Superior temporal gyrus (tissue), 1 donor: Measurements from ENCODE around the gene AKAP12.
A peak's percentile ranks its signal among the peaks of the same experiment; 100 is the strongest.

Experiments
- DNase-seq: peaks from one replicate; pipeline ENCODE4 v3.0.0-alpha.2; 2016; ENCODE audit errors: extremely low spot score

Gene AKAP12, protein sequence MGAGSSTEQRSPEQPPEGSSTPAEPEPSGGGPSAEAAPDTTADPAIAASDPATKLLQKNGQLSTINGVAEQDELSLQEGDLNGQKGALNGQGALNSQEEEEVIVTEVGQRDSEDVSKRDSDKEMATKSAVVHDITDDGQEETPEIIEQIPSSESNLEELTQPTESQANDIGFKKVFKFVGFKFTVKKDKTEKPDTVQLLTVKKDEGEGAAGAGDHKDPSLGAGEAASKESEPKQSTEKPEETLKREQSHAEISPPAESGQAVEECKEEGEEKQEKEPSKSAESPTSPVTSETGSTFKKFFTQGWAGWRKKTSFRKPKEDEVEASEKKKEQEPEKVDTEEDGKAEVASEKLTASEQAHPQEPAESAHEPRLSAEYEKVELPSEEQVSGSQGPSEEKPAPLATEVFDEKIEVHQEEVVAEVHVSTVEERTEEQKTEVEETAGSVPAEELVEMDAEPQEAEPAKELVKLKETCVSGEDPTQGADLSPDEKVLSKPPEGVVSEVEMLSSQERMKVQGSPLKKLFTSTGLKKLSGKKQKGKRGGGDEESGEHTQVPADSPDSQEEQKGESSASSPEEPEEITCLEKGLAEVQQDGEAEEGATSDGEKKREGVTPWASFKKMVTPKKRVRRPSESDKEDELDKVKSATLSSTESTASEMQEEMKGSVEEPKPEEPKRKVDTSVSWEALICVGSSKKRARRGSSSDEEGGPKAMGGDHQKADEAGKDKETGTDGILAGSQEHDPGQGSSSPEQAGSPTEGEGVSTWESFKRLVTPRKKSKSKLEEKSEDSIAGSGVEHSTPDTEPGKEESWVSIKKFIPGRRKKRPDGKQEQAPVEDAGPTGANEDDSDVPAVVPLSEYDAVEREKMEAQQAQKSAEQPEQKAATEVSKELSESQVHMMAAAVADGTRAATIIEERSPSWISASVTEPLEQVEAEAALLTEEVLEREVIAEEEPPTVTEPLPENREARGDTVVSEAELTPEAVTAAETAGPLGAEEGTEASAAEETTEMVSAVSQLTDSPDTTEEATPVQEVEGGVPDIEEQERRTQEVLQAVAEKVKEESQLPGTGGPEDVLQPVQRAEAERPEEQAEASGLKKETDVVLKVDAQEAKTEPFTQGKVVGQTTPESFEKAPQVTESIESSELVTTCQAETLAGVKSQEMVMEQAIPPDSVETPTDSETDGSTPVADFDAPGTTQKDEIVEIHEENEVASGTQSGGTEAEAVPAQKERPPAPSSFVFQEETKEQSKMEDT (N-terminal part only)

GRCh38 chr6:151239603-151240035 lies at the start of gene AKAP12:
Gene AKAP12, plus strand, starts transcription at chr6:151239967. Its CDS starts 596 bp downstream, at chr6:151240563.
- peak; percentile 48 for DNase-seq

- DNase-seq = no peak
These were observed 48.2 kb upstream of the AKAP12 start for GRCh38 chr6:151191527-151191926.

DNA sequence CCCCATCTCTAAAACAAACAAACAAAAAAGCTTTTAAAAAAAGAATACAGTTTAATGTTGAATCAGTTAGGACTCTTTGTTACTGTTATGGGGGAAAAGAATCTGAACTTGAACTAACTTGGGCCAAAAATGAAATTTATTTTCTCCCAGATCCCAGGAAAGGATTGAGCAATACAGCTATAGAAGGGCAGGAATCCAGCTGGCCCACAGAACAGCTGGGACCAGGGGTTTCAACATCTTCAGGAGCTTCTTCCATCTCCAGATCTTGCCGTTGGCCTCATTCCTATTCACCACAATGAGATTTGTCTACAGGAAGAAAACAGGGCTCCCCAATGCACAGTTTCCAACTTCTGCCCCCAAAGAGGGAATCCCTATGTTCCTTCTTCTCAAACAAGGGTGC lies 43.2 kb upstream of the AKAP12 start:
- no peak for DNase-seq

DNA sequence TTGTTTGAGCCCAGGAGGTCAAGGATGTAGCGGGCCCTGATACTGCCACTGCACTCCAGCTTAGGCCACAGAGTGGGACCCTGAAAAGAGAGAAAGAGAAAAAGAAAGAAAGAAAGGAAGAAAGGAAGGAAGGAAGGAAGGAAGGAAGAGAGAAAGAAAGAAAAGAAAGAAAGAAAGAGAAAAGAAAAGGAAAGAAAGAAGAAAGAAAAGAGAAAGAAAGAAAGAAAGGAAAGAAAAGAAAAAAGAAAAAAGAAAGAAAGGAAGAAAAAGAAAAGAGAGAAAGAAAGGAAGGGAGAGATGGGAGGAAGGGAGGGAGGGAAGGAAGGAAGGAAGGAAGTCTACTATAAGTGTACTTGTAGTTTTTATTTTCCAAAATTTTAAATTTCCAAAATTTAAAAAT lies 42.2 kb upstream of the AKAP12 start:
- no peak for DNase-seq

DNA sequence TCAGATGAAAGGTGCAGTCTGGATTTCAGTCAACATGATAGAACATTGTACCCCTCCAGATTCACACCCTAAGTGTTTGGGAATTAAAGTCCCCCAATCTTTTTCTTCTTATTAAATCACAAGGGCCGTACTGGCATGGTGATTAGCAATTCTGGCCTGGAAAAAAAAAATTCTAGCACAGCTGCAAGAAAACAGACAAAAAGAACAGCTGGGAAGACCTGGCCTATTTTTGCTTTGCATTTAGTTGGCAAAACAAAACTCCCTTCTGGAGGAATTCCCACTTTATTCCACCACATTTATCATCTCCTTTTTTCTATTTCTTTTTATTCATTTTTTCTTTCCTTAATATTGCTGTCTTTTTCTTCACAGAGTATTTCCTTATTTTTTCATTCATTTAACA lies 39.8 kb upstream of the AKAP12 start:
- no peak for DNase-seq

- no peak for DNase-seq
These were observed 33.8 kb upstream of the AKAP12 start for GRCh38 chr6:151205721-151206600.

DNA sequence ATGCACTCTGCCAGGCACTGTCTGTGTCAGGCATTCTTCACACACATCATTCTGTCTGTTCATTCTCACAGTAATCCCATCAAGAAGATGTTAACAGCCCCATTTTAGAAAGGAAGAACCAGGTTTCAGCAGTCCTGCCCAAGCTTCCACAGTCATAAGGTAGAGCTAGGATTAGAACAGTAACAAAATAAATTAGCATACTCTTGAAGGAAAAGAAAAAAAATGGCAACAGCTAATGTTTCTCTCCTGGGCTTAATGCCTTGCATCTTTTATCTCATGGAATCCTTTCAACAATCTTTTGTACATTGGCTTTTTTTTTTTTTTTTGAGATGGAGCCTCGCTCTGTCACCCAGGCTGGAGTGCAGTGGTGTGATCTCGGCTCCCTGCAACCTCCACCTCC lies 32.1 kb upstream of the AKAP12 start:
- no peak for DNase-seq

GRCh38 chr6:151209071-151209831 lies 30.5 kb upstream of the AKAP12 start:
- no peak for DNase-seq

GRCh38 chr6:151211075-151211474 lies 28.7 kb upstream of the AKAP12 start:
- DNase-seq = no peak

DNA sequence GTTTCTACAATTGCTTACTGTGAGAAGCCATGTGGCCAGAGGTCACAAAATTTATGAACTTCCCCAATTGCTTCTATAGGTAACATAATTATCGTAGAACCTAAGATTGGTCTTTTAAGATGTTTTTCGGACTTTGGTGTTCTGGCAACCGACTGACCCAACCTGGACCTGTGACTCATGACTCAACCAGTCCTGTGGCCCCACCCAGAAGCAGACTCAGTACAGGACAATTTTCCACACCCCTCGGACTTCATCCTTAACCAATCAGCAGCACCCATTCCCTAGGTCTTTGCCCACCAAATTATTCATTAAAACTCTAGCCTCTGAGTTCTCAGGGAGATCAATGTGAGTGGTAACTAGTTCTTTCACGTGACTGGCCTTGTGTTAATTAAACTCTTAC lies 26.4 kb upstream of the AKAP12 start:
- no peak for DNase-seq

DNA sequence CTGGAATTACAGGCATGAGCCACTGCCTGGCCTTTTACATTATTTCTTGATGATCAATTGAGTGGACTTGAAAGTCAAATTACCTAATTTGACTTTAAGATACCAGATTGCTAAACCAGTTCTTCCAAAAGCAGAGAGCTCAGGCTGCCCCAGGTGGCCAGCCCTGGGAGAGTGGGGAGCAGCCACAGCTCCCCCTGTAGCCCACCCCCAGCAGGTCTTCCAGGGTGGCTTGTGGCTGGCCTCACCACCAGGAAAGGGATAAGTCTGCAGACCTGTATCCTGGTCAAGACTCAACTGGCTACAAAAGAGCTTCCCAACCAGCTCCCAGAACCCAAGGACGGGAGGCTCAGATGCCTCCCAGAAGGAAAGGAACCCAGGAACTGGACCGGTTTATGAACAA lies 23.8 kb upstream of the AKAP12 start:
- no peak for DNase-seq

DNA sequence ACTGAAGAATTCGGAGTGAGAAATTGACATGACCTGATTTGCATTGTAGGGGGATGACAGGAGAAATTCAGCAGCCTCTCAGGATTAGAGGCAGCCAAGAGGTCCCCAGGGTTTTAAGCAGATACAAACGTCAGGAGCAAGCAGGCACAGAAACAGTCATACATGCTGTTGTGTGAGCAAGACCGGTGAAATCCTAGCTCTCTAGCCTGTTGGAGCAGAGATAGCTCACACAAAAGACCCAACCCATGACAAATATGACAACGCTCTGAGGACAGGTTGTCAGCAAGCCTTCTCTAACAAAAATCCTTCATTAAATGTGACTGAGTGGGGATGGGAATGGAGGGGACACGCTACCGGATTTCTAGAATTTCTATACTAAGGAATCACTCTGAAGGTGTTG lies 23.0 kb upstream of the AKAP12 start:
- no peak for DNase-seq

DNA sequence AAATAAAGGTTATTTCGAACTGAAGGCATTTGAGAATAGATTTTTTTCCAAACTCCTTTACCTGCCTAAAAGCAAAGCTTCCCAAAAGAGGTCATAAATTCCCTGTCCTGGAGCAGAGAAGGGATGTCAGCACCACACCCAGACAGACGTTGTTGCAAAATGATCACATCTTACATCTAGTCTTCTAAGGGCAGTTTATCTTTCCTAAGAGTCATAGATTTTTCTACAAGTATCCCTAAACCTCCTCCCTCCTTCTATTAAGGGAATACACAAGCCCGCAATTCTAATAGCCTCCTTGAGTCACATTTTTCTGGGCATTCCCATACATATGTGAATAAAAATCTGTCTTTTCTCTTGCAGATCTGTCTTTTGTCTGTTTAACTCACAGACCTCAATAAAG lies 20.6 kb upstream of the AKAP12 start:
- no peak for DNase-seq

DNA sequence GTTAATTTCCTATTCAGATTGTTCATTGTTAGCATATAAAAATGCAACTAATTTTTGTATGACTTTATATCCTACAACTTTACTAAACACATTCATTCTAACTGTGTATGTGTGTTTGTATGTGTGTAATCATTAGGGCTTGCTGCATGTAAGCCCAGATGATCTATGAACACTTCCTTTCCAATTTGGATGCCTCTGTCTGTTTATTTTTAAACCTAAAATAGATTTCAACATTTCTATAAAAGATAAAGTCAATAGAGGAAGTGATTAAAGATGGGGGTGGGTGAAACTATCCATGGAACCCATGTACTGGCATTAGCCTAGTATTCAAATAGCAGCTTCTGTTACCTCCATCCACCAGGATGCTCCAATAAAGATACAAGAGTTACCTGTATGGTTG lies 15.7 kb upstream of the AKAP12 start:
- no peak for DNase-seq

- no peak for DNase-seq
These were observed 13.8 kb upstream of the AKAP12 start for GRCh38 chr6:151225919-151226318.

DNA sequence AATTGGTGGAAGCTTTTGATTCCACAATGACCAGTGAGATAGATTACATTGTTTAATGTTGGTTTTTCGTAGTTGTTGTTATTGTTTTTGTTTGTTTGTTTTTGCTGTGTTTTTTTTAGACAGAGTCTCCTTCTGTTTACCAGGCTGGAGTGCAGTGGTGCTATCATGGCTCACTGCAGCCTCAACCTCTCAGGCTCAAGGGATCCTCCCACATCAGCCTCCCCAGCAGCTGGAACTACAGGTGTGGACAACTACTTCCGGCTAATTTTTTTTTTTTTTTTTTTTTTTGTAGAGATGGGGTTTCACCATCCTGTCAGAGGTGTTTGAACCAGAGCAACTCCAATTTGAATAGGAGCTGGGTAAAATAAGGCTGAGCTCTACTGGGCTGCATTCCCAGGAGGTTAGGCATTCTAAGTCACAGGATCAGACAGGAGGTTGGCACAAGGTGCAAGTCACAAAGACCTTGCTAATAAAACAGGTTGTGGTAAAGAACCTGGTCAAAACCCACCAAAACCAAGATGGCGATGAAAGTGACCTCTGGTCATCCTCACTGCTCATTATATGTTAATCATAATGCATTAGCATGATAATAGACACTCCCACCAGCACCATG lies 10.9 kb upstream of the AKAP12 start:
- no peak for DNase-seq

DNA sequence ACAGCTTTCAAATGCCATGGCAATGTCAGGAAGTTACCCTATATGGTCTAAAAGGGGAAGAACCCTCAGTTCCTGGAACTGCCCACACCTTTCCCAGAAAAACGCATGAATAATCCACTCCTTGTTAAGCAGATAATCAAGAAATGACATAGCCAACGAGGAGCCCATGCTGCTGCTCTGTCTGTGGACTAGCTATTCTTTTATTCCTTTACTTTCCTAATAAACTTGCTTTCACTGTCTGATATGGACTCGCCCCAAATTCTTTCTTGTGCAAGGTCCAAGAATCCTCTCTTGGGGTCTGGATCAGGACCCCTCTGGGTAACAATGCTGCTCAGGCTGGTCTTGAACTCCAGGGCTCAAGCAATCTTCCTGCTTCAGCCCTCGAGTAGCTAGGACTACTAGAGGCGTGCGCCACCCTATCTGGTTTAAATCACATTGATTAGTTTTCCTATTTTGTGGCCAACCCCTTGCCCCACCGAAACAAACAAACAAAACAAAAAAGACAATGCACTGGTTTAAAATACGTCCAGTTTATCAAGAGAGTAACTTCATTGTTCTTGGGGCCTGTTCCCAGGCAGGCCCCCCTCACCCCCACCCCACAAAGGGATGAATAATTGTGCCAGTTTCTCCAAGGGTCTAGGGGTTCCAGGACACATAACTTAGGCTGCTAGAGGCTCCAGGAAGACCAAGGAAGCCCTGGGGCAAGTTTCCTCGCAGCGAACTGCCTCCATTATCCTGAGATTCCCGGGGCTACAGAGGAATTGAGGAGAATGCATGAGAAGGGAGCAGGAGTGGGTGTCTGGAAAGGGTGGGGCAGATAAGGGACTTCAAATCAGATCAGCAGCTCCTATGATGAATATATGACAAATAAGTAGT lies 10.1 kb upstream of the AKAP12 start:
- no peak for DNase-seq

- no peak for DNase-seq
These were observed 9.5 kb upstream of the AKAP12 start for GRCh38 chr6:151230277-151230577.

GRCh38 chr6:151232899-151233298 lies 6.9 kb upstream of the AKAP12 start:
- DNase-seq = no peak
